ENCODE measurements around the gene DDX49.

- TF ChIP-seq, protein P1, sequence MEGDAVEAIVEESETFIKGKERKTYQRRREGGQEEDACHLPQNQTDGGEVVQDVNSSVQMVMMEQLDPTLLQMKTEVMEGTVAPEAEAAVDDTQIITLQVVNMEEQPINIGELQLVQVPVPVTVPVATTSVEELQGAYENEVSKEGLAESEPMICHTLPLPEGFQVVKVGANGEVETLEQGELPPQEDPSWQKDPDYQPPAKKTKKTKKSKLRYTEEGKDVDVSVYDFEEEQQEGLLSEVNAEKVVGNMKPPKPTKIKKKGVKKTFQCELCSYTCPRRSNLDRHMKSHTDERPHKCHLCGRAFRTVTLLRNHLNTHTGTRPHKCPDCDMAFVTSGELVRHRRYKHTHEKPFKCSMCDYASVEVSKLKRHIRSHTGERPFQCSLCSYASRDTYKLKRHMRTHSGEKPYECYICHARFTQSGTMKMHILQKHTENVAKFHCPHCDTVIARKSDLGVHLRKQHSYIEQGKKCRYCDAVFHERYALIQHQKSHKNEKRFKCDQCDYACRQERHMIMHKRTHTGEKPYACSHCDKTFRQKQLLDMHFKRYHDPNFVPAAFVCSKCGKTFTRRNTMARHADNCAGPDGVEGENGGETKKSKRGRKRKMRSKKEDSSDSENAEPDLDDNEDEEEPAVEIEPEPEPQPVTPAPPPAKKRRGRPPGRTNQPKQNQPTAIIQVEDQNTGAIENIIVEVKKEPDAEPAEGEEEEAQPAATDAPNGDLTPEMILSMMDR (IDR thresholded peaks at IDR 0.05): no peak
- TF ChIP-seq POLR2A (IDR thresholded peaks at IDR 0.05): no peak
- no peak for TF ChIP-seq EP300 (IDR thresholded peaks at IDR 0.05)
Observed at GRCh38 chr19:18870531-18871172, 48.9 kb upstream of the DDX49 start.
